ENCODE results near the gene PLCL2.
"Not testable (repeated sequence)": the region's sequence is repeated elsewhere in the genome, so short reads cannot be mapped to it uniquely, and the experiment has no call there.

Gene PLCL2

DNA sequence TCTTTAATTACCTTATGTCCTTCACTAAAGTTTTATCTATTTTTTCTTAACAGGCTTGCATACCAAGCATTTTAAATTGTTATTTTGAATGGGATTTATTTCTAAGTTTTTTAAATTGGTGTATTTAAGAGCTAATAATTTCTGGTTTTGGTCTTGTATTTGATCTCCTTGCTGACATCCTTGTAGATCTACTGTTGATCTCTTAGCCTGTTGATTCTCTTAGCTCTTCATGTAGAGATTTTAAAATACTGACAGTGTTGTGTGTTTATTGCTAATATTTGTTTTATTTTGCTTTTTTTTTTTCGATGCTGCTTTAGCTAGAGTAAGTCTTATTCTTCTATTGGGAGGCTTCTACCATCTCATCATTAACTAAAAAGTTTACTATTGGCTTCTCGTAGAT is 65.5 kb downstream of the PLCL2 start:
- DNase-seq, result no peak

DNA sequence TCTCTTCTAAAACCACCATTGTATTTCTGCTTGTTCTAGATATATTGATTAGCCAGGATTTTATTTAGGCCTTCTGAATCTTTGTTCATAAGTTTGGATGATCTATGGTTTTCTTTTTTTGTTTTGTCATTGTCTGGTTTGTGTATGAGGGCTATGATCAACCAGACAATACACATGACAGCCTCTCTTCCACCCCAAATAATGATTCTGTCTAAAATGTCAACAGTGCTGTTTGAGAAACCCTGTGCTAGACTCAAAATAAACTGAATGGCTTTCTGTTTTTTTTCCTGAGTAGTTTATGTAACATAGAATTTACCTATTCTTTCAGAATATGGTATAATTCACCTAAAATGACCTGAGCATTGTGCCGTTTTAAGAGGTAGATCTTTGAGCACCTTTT is 66.1 kb downstream of the PLCL2 start:
- DNase-seq, result no peak

DNA sequence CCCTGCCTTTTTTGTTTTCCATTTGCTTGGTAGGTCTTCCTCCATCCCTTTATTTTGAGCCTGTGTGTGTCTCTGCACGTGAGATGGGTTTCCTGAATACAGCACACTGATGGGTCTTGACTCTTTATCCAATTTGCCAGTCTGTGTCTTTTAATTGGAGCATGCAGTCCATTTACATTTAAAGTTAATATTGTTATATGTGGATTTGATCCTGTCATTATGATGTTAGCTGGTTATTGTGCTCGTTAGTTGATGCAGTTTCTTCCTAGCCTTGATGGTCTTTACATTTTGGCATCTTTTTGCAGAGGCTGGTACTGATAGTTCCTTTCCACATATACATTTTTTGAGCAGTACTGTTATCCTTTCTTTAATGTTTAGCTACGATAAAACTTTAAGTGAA is 73.1 kb downstream of the PLCL2 start:
- not testable (repeated sequence) for DNase-seq

DNA sequence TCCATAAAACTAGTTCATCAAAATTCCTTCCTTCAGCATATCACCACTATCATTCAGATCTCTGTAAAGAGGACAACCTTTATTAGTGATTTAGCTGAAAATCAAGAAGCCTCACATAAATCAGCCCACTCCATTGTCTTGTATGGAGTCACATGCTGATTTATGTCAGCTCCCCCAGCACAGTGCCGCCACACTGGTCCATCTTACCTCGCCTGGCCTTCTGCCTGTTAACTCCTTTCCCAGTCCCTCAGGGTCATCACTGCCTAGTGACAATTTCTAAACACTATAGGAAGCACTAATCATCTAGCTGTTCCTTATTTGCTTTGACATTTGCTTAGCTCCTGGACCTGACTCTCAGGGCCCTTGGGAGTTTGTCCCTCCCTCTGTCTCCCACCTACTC is 75.4 kb downstream of the PLCL2 start:
- DNase-seq, result no peak

DNA sequence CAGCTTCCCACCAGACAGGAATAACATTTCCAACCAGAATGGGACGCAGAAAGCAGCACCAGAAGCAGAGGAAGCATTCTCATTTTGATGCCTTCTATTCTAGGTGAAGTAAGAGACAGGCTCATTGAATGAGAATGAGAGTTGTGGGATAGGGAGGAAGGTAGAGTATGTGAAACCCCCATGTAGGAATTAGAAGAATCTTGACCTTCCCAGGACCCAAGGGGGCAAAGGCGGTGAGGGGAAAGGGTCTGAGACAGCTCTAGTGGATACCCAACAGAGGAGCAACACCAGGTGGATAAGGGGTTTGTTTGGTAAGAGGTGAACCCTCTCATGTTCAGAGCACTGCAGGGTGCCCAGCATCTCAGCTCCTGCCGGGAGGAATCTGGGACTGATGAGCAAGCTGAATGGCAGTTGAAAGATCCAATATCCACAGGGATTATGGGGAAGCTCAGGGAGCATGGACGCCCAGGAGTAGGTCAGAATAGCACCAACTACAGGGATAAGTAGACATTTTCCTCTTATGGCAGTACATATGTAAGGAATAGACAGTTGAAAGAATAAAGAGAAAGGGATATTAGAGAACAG is 77.0 kb downstream of the PLCL2 start:
- DNase-seq, result no peak

DNA sequence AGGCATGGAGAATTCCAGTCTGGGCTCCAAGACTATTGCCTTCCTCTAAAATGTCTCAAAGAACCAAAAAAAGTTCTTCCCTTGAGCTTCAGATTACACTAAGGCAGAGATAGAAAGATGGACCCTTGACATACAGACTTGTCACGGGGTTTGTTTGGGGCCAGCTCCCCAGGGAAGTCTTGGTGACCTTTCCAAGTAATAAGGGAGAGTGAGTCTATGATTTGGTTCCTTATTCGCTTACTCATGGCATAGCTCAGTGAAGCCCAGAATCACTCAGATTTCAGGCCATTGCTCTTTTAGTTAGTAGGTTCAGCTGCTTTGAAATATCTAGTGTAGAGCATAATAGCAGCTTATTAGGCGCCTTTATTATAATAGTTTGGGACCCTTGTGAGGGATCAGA is 90.3 kb downstream of the PLCL2 start:
- no peak for DNase-seq

DNA sequence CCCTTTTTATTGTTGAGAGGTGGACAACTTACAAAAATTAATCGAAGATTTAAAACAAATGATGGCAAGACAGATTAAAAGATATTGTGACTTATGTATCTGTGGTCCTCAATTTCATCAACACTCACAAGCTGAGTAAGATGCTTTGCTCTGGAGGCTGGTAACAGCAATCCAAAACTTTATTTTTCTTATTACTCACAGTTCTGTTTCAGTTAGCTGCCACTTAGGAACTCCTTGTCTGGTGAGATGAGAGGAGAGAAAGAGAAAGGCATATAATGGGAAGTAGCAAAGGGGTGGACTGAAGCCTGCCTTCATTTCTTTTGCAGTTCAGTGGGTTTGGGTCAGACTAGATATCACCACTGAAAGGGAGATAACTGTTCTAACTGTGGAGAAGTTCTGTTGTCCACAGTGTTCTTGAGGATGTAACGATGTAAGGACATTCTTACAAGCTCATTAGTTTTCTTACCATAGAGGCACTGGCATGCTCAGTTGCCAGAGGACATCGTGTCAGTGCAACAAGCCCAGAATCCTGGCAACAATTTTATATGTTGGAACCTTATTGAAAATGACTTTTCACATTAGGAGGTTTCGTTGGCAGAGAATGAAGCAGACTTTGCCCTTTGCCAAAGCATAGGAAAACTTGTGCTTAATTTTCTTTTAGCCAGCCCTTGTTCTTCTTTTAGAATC is 93.6 kb downstream of the PLCL2 start:
- no peak for DNase-seq

DNA sequence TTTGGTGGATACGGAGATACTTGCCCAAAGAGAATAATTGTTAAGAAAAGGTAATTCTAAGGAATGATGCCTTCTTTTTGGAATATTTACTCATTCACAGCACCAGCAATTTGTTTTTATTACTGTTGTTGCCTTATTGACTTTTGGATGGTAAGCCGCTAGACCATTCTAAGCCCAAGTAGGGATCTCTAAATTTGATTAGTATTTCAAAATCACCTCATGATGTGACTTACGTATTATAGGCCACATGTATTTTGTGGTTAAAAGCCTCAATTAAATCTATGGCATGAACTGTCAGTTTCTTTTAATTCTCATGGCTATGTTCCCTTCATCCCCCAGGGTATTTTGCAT is 94.1 kb downstream of the PLCL2 start:
- DNase-seq, result no peak

DNA sequence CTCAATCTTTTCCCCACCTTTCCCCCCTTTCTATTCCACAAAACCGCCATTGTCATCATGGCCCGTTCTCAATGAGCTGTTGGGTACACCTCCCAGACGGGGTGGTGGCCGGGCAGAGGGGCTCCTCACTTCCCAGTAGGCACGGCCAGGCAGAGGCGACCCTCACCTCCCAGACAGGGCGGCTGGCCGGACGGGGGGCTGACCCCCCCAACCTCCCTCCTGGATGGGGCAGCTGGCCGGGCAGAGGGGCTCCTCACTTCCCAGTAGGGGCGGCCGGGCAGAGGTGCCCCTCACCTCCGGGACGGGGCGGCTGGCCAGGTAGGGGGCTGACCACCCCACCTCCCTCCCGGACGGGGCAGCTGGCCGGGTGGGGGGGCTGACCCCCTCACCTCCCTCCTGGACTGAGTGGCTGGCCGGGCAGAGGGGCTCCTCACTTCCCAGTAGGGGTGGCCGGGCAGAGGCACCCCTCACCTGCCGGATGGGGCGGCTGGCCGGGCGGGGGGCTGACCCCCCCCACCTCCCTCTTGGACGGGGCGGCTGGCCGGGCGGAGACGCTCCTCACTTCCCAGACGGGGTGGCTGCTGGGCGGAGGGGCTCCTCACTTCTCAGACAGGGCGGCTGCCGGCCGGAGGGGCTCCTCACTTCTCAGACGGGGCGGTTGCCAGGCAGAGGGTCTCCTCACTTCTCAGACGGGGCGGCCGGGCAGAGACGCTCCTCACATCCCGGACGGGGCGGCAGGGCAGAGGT is 95.2 kb downstream of the PLCL2 start:
- not testable (repeated sequence) for DNase-seq

DNA sequence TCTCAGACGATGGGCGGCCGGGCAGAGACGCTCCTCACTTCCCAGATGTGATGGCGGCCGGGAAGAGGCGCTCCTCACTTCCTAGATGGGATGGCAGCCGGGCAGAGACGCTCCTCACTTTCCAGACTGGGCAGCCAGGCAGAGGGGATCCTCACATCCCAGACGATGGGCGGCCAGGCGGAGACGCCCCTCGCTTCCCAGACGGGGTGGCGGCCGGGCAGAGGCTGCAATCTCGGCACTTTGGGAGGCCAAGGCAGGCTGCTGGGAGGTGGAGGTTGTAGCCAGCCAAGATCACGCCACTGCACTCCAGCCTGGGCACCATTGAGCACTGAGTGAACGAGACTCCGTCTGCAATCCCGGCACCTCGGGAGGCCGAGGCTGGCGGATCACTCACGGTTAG is 95.8 kb downstream of the PLCL2 start:
- DNase-seq, result not testable (repeated sequence)

DNA sequence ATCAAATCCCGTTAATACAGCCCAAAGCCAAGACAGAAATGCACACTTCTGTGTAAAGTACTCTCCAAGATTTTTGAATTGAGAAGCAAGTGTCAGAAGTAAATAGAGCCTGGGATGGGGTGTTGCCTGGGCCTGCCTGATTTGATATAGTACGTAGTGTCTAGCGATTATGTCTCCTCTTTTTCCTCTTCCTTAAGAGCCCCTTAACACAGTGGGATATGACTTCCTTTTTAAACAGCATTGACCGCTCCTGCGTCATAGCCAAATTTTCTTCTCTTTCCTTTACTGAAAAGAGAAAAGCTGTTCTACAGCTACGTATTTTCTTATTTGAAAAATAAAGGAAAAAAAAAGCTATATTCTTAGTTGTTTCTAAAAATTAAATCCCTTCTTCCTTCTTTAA is 97.7 kb downstream of the PLCL2 start:
- DNase-seq, result no peak

DNA sequence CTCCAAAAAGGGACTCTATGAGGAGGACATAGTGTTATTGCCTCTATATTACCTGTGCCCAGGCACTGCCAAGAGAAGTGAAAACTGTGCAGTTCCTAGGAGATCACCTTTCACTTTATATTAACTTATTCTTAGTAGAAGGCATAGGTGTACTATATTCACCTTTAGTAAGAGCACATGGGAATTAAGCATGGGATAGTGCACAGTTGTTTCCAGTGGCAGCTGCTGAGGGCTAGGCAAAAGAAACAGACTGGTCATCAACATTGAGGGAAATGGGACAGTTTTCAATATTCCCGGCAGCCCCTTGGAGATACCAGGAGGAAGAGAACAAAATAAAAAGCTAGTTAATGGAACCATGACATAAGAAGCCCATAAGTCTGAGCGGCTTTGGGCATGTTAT is 100.9 kb downstream of the PLCL2 start:
- DNase-seq, result no peak

DNA sequence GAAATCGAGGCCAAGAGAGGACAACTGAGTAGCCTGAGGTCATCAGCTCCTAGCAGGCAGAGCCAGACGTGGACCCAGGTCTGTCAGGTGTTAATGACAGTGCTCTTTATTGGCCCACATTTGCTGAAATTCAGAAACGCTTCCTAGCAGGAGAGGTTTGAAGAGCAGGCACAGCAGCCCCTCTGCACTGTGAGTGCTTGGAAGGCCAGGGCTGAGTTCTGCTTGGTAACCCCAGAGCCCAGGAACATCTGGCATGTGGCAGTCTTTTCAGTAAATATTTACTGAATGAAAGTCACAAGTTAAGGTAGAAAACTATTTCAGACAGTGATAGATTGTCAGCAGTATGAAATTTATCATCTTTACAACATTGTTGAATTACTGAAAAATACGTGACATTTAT is 102.4 kb downstream of the PLCL2 start:
- no peak for DNase-seq

DNA sequence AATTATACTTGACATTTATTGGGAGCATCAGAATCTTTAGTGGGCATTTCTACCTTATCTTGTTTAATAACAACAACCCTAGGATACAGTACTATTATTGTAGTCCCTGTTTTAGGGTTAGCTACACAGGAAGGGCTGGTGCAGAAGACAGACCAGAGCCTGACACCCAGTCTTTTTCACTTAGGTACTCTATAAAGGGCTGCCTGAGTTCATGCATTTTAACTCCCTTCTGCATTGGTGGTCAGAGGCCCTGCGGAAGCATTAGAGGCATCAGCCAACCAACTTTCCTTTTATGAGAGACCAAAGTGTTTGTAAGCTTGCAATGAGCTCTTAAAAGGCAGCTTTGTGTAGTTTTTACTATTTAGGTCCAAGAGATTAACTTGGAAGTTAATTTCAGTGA is 105.4 kb downstream of the PLCL2 start:
- no peak for DNase-seq

DNA sequence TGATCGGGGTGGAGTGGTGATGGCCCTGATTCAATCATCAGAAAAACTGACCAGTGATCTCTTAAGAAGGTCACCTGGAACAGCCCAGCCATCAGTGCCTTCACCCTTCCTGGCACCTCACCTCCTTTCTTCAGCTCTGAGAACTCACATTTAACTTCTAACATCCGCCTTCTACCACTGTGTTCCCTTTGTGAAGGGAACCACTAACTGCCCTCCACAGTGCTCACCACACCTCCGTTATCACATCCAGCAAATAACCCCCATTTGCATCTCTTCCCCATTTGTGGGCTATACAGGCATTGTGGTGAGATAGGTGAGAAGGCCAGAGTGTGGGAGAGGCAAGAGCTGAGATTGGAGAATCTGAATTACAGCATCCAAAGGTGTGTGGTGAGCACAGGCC is 107.4 kb downstream of the PLCL2 start:
- no peak for DNase-seq

DNA sequence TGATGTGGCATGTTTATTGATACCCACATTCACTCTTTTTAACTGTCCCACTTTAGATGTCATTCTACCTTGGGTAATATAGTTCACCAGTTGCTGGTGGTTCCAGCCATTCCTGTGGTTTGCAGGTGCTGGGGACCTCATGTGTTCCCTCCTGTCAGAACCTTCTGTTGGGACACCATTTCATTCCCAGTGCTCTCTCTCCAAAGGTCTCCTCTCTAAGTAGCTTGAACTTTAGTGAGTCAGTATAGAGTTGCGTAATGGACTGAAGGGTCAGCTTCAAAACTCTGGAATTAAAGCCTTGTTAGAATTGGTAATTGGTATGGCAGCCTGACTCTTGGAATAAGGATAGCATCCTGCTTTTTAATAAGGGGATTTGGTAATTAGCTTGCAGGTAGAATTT is 108.5 kb downstream of the PLCL2 start:
- DNase-seq, result no peak

DNA sequence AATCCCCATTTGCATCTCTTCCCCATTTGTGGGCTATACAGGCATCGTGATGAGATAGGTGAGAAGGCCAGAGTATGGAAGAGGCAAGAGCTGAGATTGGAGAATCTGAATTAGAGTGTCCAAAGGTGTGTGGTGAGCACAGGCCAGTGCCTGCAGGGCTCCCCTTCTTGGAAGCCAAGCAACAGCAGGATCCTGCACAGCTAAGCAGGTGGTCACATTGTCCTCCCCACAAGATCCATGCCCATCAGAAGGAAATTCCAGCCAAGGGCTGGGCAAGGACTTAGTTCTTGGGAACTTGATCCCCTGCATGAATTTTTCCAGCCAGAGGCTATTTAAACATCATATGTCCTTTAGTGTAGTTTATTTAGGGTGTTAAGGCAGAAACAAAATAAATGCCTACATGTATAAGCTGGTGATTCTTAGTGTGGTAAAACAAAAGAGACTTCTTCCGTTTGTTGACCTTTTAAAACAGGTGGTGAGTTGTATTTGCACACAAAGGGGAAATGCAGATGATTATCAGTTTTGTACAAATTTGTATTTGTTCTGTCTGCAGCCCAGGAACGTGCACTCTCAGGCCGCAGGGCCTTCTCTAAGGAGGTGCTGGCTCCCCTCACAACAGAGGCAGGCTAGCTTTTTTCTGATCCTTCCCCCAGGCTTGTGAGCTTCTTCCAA is 110.2 kb downstream of the PLCL2 start:
- DNase-seq, result no peak

DNA sequence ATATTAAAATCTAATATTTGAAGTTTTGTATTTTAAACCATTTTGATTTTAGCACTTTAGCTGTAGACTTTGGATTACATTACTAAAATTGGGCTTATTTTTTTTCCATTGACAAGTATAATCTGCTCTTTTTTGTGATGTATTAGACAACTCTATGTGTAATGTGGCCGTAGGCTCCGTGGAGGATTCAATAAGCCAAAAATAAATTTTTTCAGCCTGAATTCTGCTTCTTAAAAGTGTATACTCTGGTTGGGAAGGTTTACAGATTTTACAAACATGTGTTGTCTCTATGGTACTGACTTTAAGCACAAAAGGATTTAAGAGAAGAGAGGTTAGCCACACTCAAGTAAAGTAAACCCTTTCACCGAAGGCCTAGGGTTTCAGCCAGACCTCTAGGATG is 110.8 kb downstream of the PLCL2 start:
- no peak for DNase-seq

DNA sequence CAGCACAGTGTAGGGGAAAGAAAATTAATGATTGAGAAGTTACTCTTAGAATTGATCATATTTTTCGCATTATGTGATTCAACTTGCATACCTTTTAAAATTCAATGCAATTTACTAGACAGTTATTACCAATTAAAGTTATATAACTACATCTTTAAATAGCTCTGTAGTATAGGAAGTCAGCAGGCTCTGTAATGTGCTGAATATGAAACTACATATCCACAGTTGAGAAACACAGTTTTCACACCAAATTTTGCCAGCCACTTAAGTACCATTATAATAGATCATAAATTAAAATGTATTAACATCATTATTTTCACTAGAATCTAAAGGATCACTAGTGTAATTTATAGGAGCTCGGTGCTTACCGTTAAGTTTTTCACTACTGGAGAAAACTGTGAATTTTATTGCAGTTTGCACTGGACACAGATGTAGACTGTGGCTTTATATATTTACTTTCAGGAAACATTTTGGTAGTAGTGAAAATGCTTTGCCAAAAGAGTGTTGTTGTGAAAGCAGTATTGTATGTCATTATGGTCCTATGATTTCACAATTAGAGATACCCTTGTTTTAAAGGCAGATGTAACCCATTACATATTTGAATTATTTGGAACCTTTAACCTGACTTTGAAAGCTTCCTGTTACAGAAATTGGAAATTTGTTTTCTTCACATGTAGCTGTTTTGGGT is 113.6 kb downstream of the PLCL2 start:
- DNase-seq, result no peak

DNA sequence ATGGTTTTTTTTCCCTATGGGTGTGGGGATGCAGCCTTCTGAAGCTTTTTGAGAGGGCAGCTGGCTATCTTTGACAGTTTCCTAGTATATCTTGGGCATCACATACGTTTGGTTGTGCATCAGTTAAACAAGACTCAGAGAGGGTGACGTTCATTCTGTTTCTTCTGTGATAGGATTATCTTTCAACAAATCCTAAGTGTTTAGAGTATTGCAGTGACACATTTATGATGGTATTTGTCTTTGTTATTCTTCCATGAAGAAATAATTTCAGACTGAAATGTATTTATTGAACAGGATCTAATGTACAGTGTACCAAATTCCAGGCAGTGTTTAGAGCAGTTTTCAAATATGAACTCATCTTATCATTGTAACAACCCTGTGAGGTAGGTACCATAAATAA is 114.4 kb downstream of the PLCL2 start:
- no peak for DNase-seq

DNA sequence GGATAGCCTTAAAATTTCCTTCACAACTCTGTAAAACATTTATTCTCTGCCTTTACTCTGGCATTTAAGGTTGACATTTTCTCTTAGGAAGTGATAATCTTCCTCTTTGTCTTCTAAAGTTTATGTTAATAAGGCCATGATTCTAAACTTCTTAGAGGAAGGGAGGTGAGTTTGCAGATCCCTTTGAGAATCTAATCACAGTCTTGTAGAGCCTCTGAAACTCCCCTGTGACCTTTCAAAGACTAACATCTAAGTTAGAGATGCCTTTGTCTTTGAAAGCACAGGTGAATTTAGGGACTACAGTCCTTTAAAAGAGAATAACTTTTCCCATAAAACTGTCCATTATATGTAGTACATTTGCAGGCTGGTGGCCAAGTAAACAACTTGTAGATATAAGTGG is 115.1 kb downstream of the PLCL2 start:
- DNase-seq, result no peak

DNA sequence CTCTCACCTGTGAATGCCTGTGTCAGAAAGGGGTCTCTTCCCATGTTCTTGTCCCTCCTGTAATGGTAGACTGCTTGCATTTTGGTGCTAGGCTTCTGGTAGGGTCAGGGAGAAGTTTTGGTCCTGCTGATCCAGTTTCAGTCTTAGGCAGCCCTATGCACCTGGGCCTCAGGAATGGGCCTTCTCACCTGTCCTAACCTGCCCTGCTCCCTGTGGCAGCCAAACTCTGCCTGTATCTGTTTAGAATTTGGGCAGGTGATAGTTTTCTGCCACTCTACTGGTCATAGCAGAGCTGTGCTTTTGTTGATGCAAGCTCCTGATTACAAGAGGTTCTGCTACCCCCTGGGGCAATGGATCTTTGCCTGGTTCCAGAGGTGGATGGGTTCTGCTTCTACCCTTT is 118.7 kb downstream of the PLCL2 start:
- DNase-seq, result no peak

Measured in anterior cingulate cortex (tissue), 58 donors.